Right cardiac atrium (tissue), 5 donors: Measurements from ENCODE around the gene DPH5. TPM values are rescaled to one million over a fixed set of nuclear protein-coding genes. Genes with fewer than 3 reads are reported as not detected.
"Not testable (repeated sequence)": the region's sequence is repeated elsewhere in the genome, so short reads cannot be mapped to it uniquely, and the experiment has no call there.

ENCODE experiments used
- ATAC-seq, 2 donors: fragments of 200-7000 bp; cut with Tn5 transposase; one replicate each; pipeline versions ENCODE4 v1.8.0 to v1.9.1; 2020; ENCODE audit warnings: moderate library complexity in 2 of 2, mild to moderate bottlenecking in 1 of 2
- DNase-seq, 3 donors: peaks; one replicate each; pipeline ENCODE4 v3.0.0-alpha.2; 2020
- H3K27ac ChIP-seq: one replicate; pipeline ENCODE4 v1.5.1; 2013; ENCODE audit warnings: mild to moderate bottlenecking, low read length, control low read depth, moderate library complexity
- H3K27me3 ChIP-seq: one replicate; pipeline ENCODE4 v1.6.1; 2013; ENCODE audit not compliant: control insufficient read depth, insufficient read depth
- H3K4me1 ChIP-seq: one replicate; pipeline ENCODE4 v1.6.1; 2013; ENCODE audit warnings: low read length; ENCODE audit not compliant: control insufficient read depth, insufficient read depth
- H3K4me3 ChIP-seq: one replicate; pipeline ENCODE4 v1.5.1; 2013; ENCODE audit warnings: low read length, control low read depth
- H3K9me3 ChIP-seq: one replicate; pipeline ENCODE4 v1.6.1; 2013; ENCODE audit warnings: low read length; ENCODE audit not compliant: control insufficient read depth
- WGBS: extraction: QIAGEN DNeasy Blood & Tissue Kit; methylation state at CpG from one replicate; pipeline ENCODE4 v1.1.7; 2013; 5-methylcytosine and 5-hydroxymethylcytosine counted together
- intact Hi-C, 4 donors: fragments of 100-400 bp; cut with DNase I; formaldehyde crosslinking; loops; one replicate each; pipeline versions ENCODE4 v1.11.0 to v1.14.0; 2022 to 2023
- polyA plus RNA-seq: library from polyadenylated mRNA; stranded (reverse); fragments of 200-250 nt; gene quantifications from one replicate; pipeline ENCODE4 v1.2.3, GENCODE V29; 2013
- total RNA-seq, 4 donors: library from RNA; stranded (reverse); fragmentation: NEBNext Ultra II Directional; extraction: Animal tissue kit (Norgen Biotek cat#: 25700); gene quantifications; one replicate each; pipeline ENCODE4 v1.2.1, GENCODE V29; 2021
- donor health status: healthy with polysubstance abuse.
- donor health status: DM: no; HTN: yes; CAD: no.
- donor health status: DM: no; HTN: no; CAD: no.
- donor health status: DM: no; HTN: yes; CAD: no; lungs with severe emphysema.
- donor health status: DM: yes; HTN: yes; CAD: no.

The DPH5 gene
- total and polyA plus RNA-seq, 5 donors, result 30.9 to 41.2 (median 36.1) TPM

- no peak overlapping the region for H3K27ac ChIP-seq
- no peak for ATAC-seq
Measured at GRCh38 chr1:100955322-100955721, 70.3 kb downstream of the DPH5 start.

GRCh38 chr1:100953960-100954730 lies 71.4 kb downstream of the DPH5 start:
- Histone ChIP-seq H3K27ac (no peak overlapping the region), H3K4me1 (peaks cover 5% of the 10 kb centered on the region), H3K9me3 (no peaks in the 10 kb centered on the region), H3K27me3 (no peaks in the 10 kb centered on the region), H3K4me3 (no peak overlapping the region)
- 74% methylated on average over 2 of the region's 2 CpGs for WGBS
- intact Hi-C loops, result loop anchor here in 1 of 4 donors (10.0 kb wide), 1 partner anchor 61 kb away; no protein-coding TSS in a partner anchor
- no peak for ATAC-seq
- no peak for DNase-seq

More at GRCh38 chr1:100955322-100955721, 70.3 kb downstream of the DPH5 start:
- intact Hi-C loops, result loop anchor here in 1 of 4 donors (10.0 kb wide), 1 partner anchor 59 kb away; no protein-coding TSS in a partner anchor
- WGBS, result 49% methylated on average over 1 of the region's 1 CpG
- Histone ChIP-seq H3K4me1 (no peaks in the 10 kb centered on the region), H3K4me3 (no peak overlapping the region), H3K27me3 (no peaks in the 10 kb centered on the region), H3K9me3 (no peaks in the 10 kb centered on the region)
- DNase-seq, result no peak

- whole genome bisulfite sequencing, result 88% methylated on average over 1 of the region's 1 CpG
- H3K4me3 ChIP-seq, ATAC-seq, DNase-seq, H3K9me3 ChIP-seq, H3K27ac ChIP-seq, H3K27me3 ChIP-seq, H3K4me1 ChIP-seq: not testable (repeated sequence)
- intact Hi-C loops, result loop anchor here in 1 of 4 donors (10.0 kb wide), 1 partner anchor 62 kb away; no protein-coding TSS in a partner anchor
Measured at GRCh38 chr1:100952970-100953369, 72.6 kb downstream of the DPH5 start.

- Histone ChIP-seq H3K4me3 (no peak overlapping the region), H3K9me3 (no peaks in the 10 kb centered on the region), H3K27ac (no peak overlapping the region), H3K4me1 (peaks cover 5% of the 10 kb centered on the region), H3K27me3 (no peaks in the 10 kb centered on the region)
- 99% methylated on average over 4 of the region's 4 CpGs for WGBS
- intact Hi-C loops, result loop anchor here in 1 of 4 donors (10.0 kb wide), 1 partner anchor 63 kb away; no protein-coding TSS in a partner anchor
- no peak for ATAC-seq
- no peak for DNase-seq
Measured at GRCh38 chr1:100952104-100952745, 73.4 kb downstream of the DPH5 start.

GRCh38 chr1:100950781-100951180 lies 74.8 kb downstream of the DPH5 start:
- DNase-seq, result no peak
- ATAC-seq, result no peak
- H3K27me3 ChIP-seq, result no peaks in the 10 kb centered on the region
- intact Hi-C loops, result loop anchor here in 1 of 4 donors (10.0 kb wide), 1 partner anchor 64 kb away; no protein-coding TSS in a partner anchor
- WGBS, result 45% methylated on average over 4 of the region's 4 CpGs
- no peak overlapping the region for H3K4me3 ChIP-seq
- H3K4me1 ChIP-seq, result peaks cover 5% of the 10 kb centered on the region
- H3K27ac ChIP-seq, result no peak overlapping the region
- no peaks in the 10 kb centered on the region for H3K9me3 ChIP-seq

GRCh38 chr1:100950337-100950736 lies 75.2 kb downstream of the DPH5 start:
- DNase-seq (no peak), ATAC-seq (no peak)
- no peaks in the 10 kb centered on the region for H3K27me3 ChIP-seq
- intact Hi-C loops, result loop anchor here in 1 of 4 donors (10.0 kb wide), 1 partner anchor 64 kb away; no protein-coding TSS in a partner anchor
- H3K27ac ChIP-seq, result no peak overlapping the region
- no peak overlapping the region for H3K4me3 ChIP-seq
- H3K9me3 ChIP-seq, result no peaks in the 10 kb centered on the region
- H3K4me1 ChIP-seq, result peaks cover 5% of the 10 kb centered on the region

- peak in 1 of 2 donors; percentile 39 for ATAC-seq
- not testable (repeated sequence) for H3K27me3 ChIP-seq, H3K4me1 ChIP-seq, H3K4me3 ChIP-seq, H3K27ac ChIP-seq, H3K9me3 ChIP-seq
- peak; percentile 26 to 73 (median 61) for DNase-seq
- intact Hi-C loops, result loop anchor here in 1 of 4 donors (10.0 kb wide), 1 partner anchor 65 kb away; no protein-coding TSS in a partner anchor
- 77% methylated on average over 9 of the region's 9 CpGs for WGBS
Measured at GRCh38 chr1:100949515-100950158, 75.9 kb downstream of the DPH5 start.

GRCh38 chr1:100948721-100949405 lies 76.7 kb downstream of the DPH5 start:
- H3K27ac ChIP-seq, DNase-seq, H3K9me3 ChIP-seq, H3K4me3 ChIP-seq, ATAC-seq, H3K4me1 ChIP-seq, intact Hi-C loops, H3K27me3 ChIP-seq: not testable (repeated sequence)
- 94% methylated on average over 7 of the region's 7 CpGs for WGBS

- H3K4me1 ChIP-seq, H3K4me3 ChIP-seq, intact Hi-C loops, DNase-seq, H3K27ac ChIP-seq, H3K27me3 ChIP-seq, ATAC-seq, H3K9me3 ChIP-seq: not testable (repeated sequence)
- 98% methylated on average over 3 of the region's 3 CpGs for WGBS
Measured at GRCh38 chr1:100947816-100948215, 77.8 kb downstream of the DPH5 start.

GRCh38 chr1:100946064-100946463 lies 79.5 kb downstream of the DPH5 start:
- intact Hi-C loops, DNase-seq, H3K4me3 ChIP-seq, H3K4me1 ChIP-seq, ATAC-seq, H3K27ac ChIP-seq, H3K27me3 ChIP-seq, H3K9me3 ChIP-seq: not testable (repeated sequence)
- 93% methylated on average over 3 of the region's 3 CpGs for WGBS
